ENCODE results near the gene FSHR. TPM values are rescaled to one million over a fixed set of nuclear protein-coding genes. Genes with fewer than 3 reads are reported as not detected.

Gene FSHR
- total and polyA plus RNA-seq, 2 donors (not counting 3 experiments of a cell fraction or from before 2014, with no cell fraction given): not detected

- Histone ChIP-seq H3K4me3 (replicated peaks in 1 of 3; ENCODE audit: insufficient read depth in 1 of 3, low read depth in 1 of 3, low read length in 3 of 3) (no peak overlapping the region), H3K9me1 (replicated peaks; ENCODE audit: control insufficient read depth, extremely low read depth, insufficient read depth, low read length) (no peaks in the 10 kb centered on the region), H3K27ac (ENCODE audit: insufficient read depth, low read depth, low read length) (no peak overlapping the region), H4K20me1 (replicated peaks; ENCODE audit: control insufficient read depth, extremely low read depth, insufficient read depth, low read length) (no peaks in the 10 kb centered on the region), H3K79me2 (ENCODE audit: control insufficient read depth, insufficient read depth, low read length) (no peaks in the 10 kb centered on the region), H2AFZ (ENCODE audit: low read depth, low read length) (no peak overlapping the region), H3K4me2 (ENCODE audit: insufficient read depth, low read length) (no peak overlapping the region), H3K9me3 (replicated peaks; ENCODE audit: control insufficient read depth, insufficient read depth, low read length) (no peaks in the 10 kb centered on the region), H3K9ac (replicated peaks; ENCODE audit: extremely low read depth, insufficient read depth, low read length) (no peak overlapping the region), H3K4me1 (ENCODE audit: control insufficient read depth, extremely low read depth, insufficient read depth, low read length) (no peaks in the 10 kb centered on the region), H3K36me3 (ENCODE audit: control insufficient read depth in 2 of 2, extremely low read depth in 1 of 2, insufficient read depth in 2 of 2, low read length in 2 of 2) (no peaks in the 10 kb centered on the region), H3K27me3 (ENCODE audit: control insufficient read depth in 2 of 2, insufficient read depth in 2 of 2, low read length in 2 of 2) (no peaks in the 10 kb centered on the region)
- intact Hi-C loops (cut with micrococcal nuclease): no loop called here
- ChIA-PET POLR2A (no interaction called here), CTCF (no interaction called here)
- dilution Hi-C loops (cut with MboI; ENCODE audit: extremely low pct_ligation_motif_present, low sequenced_read_pairs): no loop called here
- TF ChIP-seq POLR2A (IDR thresholded peaks at IDR 0.05; ENCODE audit: low read depth, low read length) (no peak), GATA2 (IDR thresholded peaks at IDR 0.05; ENCODE audit: insufficient read depth, insufficient read length, low read depth, low read length) (no peak), EZH2 (IDR thresholded peaks at IDR 0.05; ENCODE audit: borderline replicate concordance, low read depth, low read length, severe bottlenecking) (no peak), FOS (IDR thresholded peaks at IDR 0.05; ENCODE audit: borderline replicate concordance, insufficient read depth, low read length) (no peak), POLR2AphosphoS5 (IDR thresholded peaks at IDR 0.05; ENCODE audit: insufficient read depth, low read depth, low read length) (no peak), JUN (IDR thresholded peaks at IDR 0.05; ENCODE audit: borderline replicate concordance, insufficient read depth, insufficient read length, low read depth) (no peak), MYC (IDR thresholded peaks at IDR 0.05; ENCODE audit: low read depth, low read length) (no peak), MAX (IDR thresholded peaks at IDR 0.05; ENCODE audit: insufficient read depth, insufficient read length) (no peak)
- TF ChIP-seq, protein P1, sequence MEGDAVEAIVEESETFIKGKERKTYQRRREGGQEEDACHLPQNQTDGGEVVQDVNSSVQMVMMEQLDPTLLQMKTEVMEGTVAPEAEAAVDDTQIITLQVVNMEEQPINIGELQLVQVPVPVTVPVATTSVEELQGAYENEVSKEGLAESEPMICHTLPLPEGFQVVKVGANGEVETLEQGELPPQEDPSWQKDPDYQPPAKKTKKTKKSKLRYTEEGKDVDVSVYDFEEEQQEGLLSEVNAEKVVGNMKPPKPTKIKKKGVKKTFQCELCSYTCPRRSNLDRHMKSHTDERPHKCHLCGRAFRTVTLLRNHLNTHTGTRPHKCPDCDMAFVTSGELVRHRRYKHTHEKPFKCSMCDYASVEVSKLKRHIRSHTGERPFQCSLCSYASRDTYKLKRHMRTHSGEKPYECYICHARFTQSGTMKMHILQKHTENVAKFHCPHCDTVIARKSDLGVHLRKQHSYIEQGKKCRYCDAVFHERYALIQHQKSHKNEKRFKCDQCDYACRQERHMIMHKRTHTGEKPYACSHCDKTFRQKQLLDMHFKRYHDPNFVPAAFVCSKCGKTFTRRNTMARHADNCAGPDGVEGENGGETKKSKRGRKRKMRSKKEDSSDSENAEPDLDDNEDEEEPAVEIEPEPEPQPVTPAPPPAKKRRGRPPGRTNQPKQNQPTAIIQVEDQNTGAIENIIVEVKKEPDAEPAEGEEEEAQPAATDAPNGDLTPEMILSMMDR (IDR thresholded peaks at IDR 0.05; ENCODE audit: extremely low read depth in 1 of 2, insufficient read depth in 1 of 2, low read depth in 1 of 2, low read length in 2 of 2): no peak
- BruUV-seq (replicated peaks): no TSS peak
- FAIRE-seq (no peak), DNase-seq (ENCODE audit: low read depth, low spot score) (no peak)
Observed at GRCh38 chr2:49069829-49070228, 84.5 kb downstream of the FSHR start.

Measured in endothelial cell of umbilical vein (primary cell).